ENCODE data around the gene ATP2B2.

- TF ChIP-seq EZH2phosphoT487 (IDR thresholded peaks at IDR 0.05; ENCODE audit: borderline replicate concordance) = no peak
- no peak for TF ChIP-seq CTCF (conservative IDR thresholded peaks at IDR 0.05; ENCODE audit: low read length)
These were observed 37.3 kb downstream of the ATP2B2 start for GRCh38 chr3:10467904-10468612.

All from Loucy (cell line).